Endodermal cell (in vitro differentiated cells): ENCODE results near the gene TPGS2. TPM values are rescaled to one million over a fixed set of nuclear protein-coding genes. Genes with fewer than 3 reads are reported as not detected.
"Not testable (repeated sequence)": the region's sequence is repeated elsewhere in the genome, so short reads cannot be mapped to it uniquely, and the experiment has no call there.

Experiments used
- DNase-seq: peaks from one replicate; pipeline ENCODE4 v3.0.0-alpha.2; 2017
- H3K27ac ChIP-seq: 2 replicates; pipeline ENCODE4 v1.5.1; 2013; ENCODE audit warnings: mild to moderate bottlenecking, low read depth, low read length, moderate library complexity
- H3K27me3 ChIP-seq: 2 replicates; pipeline ENCODE4 v1.6.1; 2013; ENCODE audit warnings: mild to moderate bottlenecking, low read length, moderate library complexity; ENCODE audit not compliant: insufficient read depth, control insufficient read depth, poor library complexity, severe bottlenecking
- H3K36me3 ChIP-seq: 2 replicates; pipeline ENCODE4 v1.7.0; 2013; ENCODE audit warnings: mild to moderate bottlenecking, low read length, moderate library complexity; ENCODE audit not compliant: control insufficient read depth, insufficient read depth
- H3K4me1 ChIP-seq: one replicate; pipeline ENCODE4 v1.7.0; 2013; ENCODE audit warnings: low read length; ENCODE audit not compliant: control insufficient read depth, insufficient read depth
- H3K4me3 ChIP-seq: 2 replicates; pipeline ENCODE4 v1.5.1; 2013; ENCODE audit warnings: mild to moderate bottlenecking, low read length, moderate library complexity
- H3K9ac ChIP-seq: 2 replicates; pipeline ENCODE4 v1.6.1; 2013; ENCODE audit warnings: mild to moderate bottlenecking, low read length, moderate library complexity; ENCODE audit not compliant: poor library complexity, severe bottlenecking; ENCODE audit errors: extremely low read depth
- H3K9me3 ChIP-seq: 2 replicates; pipeline ENCODE4 v1.6.1; 2013; ENCODE audit warnings: mild to moderate bottlenecking, low read length, moderate library complexity; ENCODE audit not compliant: control insufficient read depth
- H3K27ac Mint-ChIP-seq: 2 replicates; pipeline ENCODE4 v1.8.0; 2020; ENCODE audit warnings: mixed read lengths
- H3K27me3 Mint-ChIP-seq: 2 replicates; pipeline ENCODE4 v1.8.0; 2021; ENCODE audit warnings: mild to moderate bottlenecking, mixed read lengths; ENCODE audit not compliant: insufficient read depth
- H3K36me3 Mint-ChIP-seq: 2 replicates; pipeline ENCODE4 v1.8.0; 2020; ENCODE audit warnings: low read depth, mixed read lengths
- H3K4me1 Mint-ChIP-seq: 2 replicates; pipeline ENCODE4 v1.8.0; 2020; ENCODE audit warnings: mixed read lengths
- H3K4me3 Mint-ChIP-seq: 2 replicates; pipeline ENCODE4 v1.8.0; 2020; ENCODE audit warnings: mild to moderate bottlenecking, moderate library complexity, mixed read lengths
- H3K9me3 Mint-ChIP-seq: 2 replicates; pipeline ENCODE4 v1.8.0; 2020; ENCODE audit warnings: mild to moderate bottlenecking, mixed read lengths
- WGBS, 2 experiments: methylation state at CpG; one replicate each; pipeline versions ENCODE4 v1.1.5 to v1.1.7; 2013; ENCODE audit warnings: missing lambda C conversion rate in 2 of 2, mixed read lengths in 1 of 2; ENCODE audit not compliant: insufficient coverage in 1 of 2, insufficient read length in 1 of 2; 5-methylcytosine and 5-hydroxymethylcytosine counted together
- total RNA-seq, 2 donors: library from RNA; stranded (reverse); fragmentation: NEBNext Ultra II Directional in 1 of 2; extraction: Animal tissue kit (Norgen Biotek cat#: 25700) in 1 of 2; gene quantifications; 2 replicates in 1 of 2; 3 replicates in 1 of 2; pipeline ENCODE4 v1.2.1, GENCODE V29; 2021
- TF ChIP-seq, protein P1 (sequence below): fragments of 200-600 bp; sonication (generic); conservative IDR thresholded peaks from 2 replicates; pipeline ENCODE4 v1.5.0; 2021; ENCODE audit warnings: antibody characterized with exemption, mild to moderate bottlenecking

Gene TPGS2
- total RNA-seq, 2 donors from 2014 or later = 117 to 128 TPM

DNA sequence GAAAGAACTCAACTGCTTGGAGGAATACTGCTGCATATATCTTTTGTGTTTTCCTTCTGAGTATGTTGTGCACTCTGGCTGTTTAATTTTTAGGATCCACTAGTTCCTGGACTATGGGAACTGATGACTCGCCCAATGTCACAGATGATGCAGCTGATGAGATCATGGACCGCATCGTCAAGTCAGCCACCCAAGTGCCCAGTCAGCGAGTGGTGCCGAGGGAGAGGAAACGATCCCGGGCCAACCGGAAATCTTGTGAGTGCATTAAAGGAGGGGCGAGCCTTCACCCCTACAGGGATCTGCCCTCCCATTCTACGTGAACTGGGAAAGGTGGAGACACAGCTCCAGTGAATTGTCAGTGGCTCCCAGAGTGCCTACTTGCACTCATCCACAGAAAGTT is 59.6 kb downstream of the TPGS2 start:
- H3K4me3 ChIP-seq = no peak overlapping the region
- H3K27me3 ChIP-seq = no peaks in the 10 kb centered on the region
- H3K9me3 ChIP-seq = no peaks in the 10 kb centered on the region
- Mint-ChIP-seq H3K4me1 (no peaks in the 10 kb centered on the region), H3K4me3 (no peak overlapping the region), H3K9me3 (no peaks in the 10 kb centered on the region), H3K36me3 (no peaks in the 10 kb centered on the region), H3K27me3 (no peaks in the 10 kb centered on the region), H3K27ac (no peak overlapping the region)
- no peak overlapping the region for H3K9ac ChIP-seq
- H3K36me3 ChIP-seq = no peaks in the 10 kb centered on the region
- H3K27ac ChIP-seq = no peak overlapping the region
- TF ChIP-seq, protein P1, sequence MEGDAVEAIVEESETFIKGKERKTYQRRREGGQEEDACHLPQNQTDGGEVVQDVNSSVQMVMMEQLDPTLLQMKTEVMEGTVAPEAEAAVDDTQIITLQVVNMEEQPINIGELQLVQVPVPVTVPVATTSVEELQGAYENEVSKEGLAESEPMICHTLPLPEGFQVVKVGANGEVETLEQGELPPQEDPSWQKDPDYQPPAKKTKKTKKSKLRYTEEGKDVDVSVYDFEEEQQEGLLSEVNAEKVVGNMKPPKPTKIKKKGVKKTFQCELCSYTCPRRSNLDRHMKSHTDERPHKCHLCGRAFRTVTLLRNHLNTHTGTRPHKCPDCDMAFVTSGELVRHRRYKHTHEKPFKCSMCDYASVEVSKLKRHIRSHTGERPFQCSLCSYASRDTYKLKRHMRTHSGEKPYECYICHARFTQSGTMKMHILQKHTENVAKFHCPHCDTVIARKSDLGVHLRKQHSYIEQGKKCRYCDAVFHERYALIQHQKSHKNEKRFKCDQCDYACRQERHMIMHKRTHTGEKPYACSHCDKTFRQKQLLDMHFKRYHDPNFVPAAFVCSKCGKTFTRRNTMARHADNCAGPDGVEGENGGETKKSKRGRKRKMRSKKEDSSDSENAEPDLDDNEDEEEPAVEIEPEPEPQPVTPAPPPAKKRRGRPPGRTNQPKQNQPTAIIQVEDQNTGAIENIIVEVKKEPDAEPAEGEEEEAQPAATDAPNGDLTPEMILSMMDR = no peak
- H3K4me1 ChIP-seq = no peaks in the 10 kb centered on the region
- 91 to 100% methylated on average over 3 to 10 of the region's 10 CpGs for WGBS, 2 experiments
- no peak for DNase-seq

DNA sequence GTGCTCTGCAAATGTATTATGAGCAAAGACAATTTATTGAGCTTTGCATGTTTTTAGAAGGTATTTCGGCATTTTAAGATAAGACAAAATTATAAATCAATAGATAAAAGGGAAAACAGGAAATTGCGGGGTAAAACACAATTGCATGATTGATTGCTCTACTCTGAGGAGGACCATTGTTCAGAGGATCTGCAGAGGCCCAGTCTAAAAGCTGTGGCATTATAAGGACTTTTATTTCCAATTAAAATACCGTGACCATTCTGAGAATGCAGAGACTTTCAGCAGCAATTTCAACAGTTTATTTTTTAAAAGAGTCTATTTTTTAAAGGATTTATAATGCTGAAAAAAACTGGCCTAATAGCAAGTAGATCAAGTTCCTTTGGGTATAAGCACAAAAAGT is 62.0 kb downstream of the TPGS2 start:
- no peaks in the 10 kb centered on the region for H3K9me3 ChIP-seq
- Mint-ChIP-seq H3K27me3 (no peaks in the 10 kb centered on the region), H3K4me1 (no peaks in the 10 kb centered on the region), H3K4me3 (no peak overlapping the region), H3K27ac (no peak overlapping the region), H3K9me3 (no peaks in the 10 kb centered on the region), H3K36me3 (no peaks in the 10 kb centered on the region)
- H3K27me3 ChIP-seq = no peaks in the 10 kb centered on the region
- DNase-seq = no peak
- no peaks in the 10 kb centered on the region for H3K4me1 ChIP-seq
- H3K27ac ChIP-seq = no peak overlapping the region
- no peak overlapping the region for H3K9ac ChIP-seq
- TF ChIP-seq, protein P1 = no peak
- 91% methylated on average over 3 of the region's 3 CpGs; no CpG with 5 or more reads in 1 of the 2 experiments for WGBS, 2 experiments
- H3K4me3 ChIP-seq = no peak overlapping the region
- no peaks in the 10 kb centered on the region for H3K36me3 ChIP-seq

DNA sequence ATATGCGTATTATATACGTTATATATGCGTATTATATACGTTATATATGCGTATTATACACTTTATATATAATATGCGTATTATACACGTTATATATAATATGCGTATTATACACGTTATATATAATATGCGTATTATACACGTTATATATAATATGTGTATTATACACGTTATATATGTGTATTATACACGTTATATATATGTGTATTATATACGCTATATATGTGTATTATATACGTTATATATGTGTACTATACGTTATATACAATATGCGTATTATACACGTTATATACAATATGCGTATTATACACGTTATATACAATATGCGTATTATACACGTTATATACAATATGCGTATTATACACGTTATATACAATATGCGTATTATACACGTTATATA is 65.8 kb downstream of the TPGS2 start:
- H3K9ac ChIP-seq, H3K27me3 ChIP-seq, H3K27ac Mint-ChIP-seq, DNase-seq, H3K9me3 Mint-ChIP-seq, H3K4me3 Mint-ChIP-seq, H3K4me1 Mint-ChIP-seq, H3K27me3 Mint-ChIP-seq, H3K4me1 ChIP-seq, H3K36me3 ChIP-seq, H3K27ac ChIP-seq, H3K4me3 ChIP-seq, H3K36me3 Mint-ChIP-seq, H3K9me3 ChIP-seq: not testable (repeated sequence)
- WGBS, 2 experiments = no CpG with 5 or more reads among the region's 26 CpGs

- no peak overlapping the region for H3K27ac Mint-ChIP-seq
- WGBS, 2 experiments = 92 to 93% methylated on average over 1 to 2 of the region's 2 CpGs
- Histone ChIP-seq H3K27me3 (no peaks in the 10 kb centered on the region), H3K4me1 (no peaks in the 10 kb centered on the region), H3K27ac (no peak overlapping the region), H3K4me3 (no peak overlapping the region), H3K36me3 (no peaks in the 10 kb centered on the region), H3K9ac (no peak overlapping the region), H3K9me3 (no peaks in the 10 kb centered on the region)
- no peaks in the 10 kb centered on the region for H3K36me3 Mint-ChIP-seq
- H3K9me3 Mint-ChIP-seq = no peaks in the 10 kb centered on the region
- TF ChIP-seq, protein P1 = no peak
- no peak for DNase-seq
- H3K4me1 Mint-ChIP-seq = no peaks in the 10 kb centered on the region
- no peak overlapping the region for H3K4me3 Mint-ChIP-seq
- no peaks in the 10 kb centered on the region for H3K27me3 Mint-ChIP-seq
Measured at GRCh38 chr18:36762074-36762473, 66.7 kb downstream of the TPGS2 start.
